PFSK-1 (cell line): ENCODE data around the gene CLEC4G.

Experiments
- FOXP2 ChIP-seq: optimal IDR thresholded peaks from 2 replicates; pipeline ENCODE3; 2011; ENCODE audit warnings: borderline replicate concordance, control low read depth, inconsistent platforms; ENCODE audit not compliant: insufficient read depth; ENCODE audit errors: extremely low read length, extremely low read depth
- POLR2AphosphoS5 ChIP-seq: IDR thresholded peaks from 2 replicates; pipeline ENCODE4 v1.6.1; 2012; ENCODE audit warnings: low read depth, mild to moderate bottlenecking, control low read depth, low read length, moderate library complexity
- REST ChIP-seq, 2 experiments: IDR thresholded peaks; 2 replicates each; pipeline versions ENCODE4 v1.6.1 to v1.8.0; 2011 to 2012; ENCODE audit warnings: low read depth in 2 of 2, low read length in 2 of 2, control low read depth in 1 of 2, inconsistent platforms in 1 of 2, mild to moderate bottlenecking in 1 of 2, moderate library complexity in 1 of 2; ENCODE audit not compliant: insufficient read depth in 1 of 2
- SIN3A ChIP-seq: IDR thresholded peaks from 2 replicates; pipeline ENCODE4 v1.6.1; 2012; ENCODE audit warnings: mild to moderate bottlenecking, low read length, moderate library complexity, borderline replicate concordance; ENCODE audit not compliant: insufficient read depth

GRCh38 chr19:7687177-7687576, 44.7 kb downstream of the CLEC4G start:
- no peak for TF ChIP-seq REST (IDR thresholded peaks at IDR 0.05; ENCODE audit: insufficient read depth in 1 of 2, low read depth in 2 of 2, low read length in 2 of 2)
- no peak for TF ChIP-seq POLR2AphosphoS5
- TF ChIP-seq SIN3A = no peak
- no peak for TF ChIP-seq FOXP2
